Heart right ventricle (tissue), 16 donors: ENCODE data around the gene PRR32. TPM values are rescaled to one million over a fixed set of nuclear protein-coding genes. Genes with fewer than 3 reads are reported as not detected.
A peak's percentile ranks its signal among the peaks of the same experiment; 100 is the strongest.
"Not testable (repeated sequence)": the region's sequence is repeated elsewhere in the genome, so short reads cannot be mapped to it uniquely, and the experiment has no call there.

ENCODE experiments used
- ATAC-seq, 8 donors: fragments of 200-7000 bp; cut with Tn5 transposase; one replicate each; pipeline ENCODE4 v1.9.1; 2020; ENCODE audit warnings: mild to moderate bottlenecking in 8 of 8, moderate library complexity in 8 of 8, moderate number of reproducible peaks in 1 of 8
- DNase-seq, 2 donors: peaks; one replicate each; pipeline ENCODE4 v3.0.0-alpha.2; 2020
- H3K27ac ChIP-seq, 10 donors: fragments of 200-600 bp; sonication (generic) in 2 of 10; one replicate each; pipeline versions ENCODE4 v1.5.0 to v1.8.0; 2020 to 2022; ENCODE audit warnings: mild to moderate bottlenecking in 3 of 10
- H3K27me3 ChIP-seq, 7 donors: fragments of 200-600 bp; one replicate each; pipeline ENCODE4 v1.8.0; 2021 to 2022; ENCODE audit warnings: mild to moderate bottlenecking in 2 of 7
- H3K36me3 ChIP-seq, 9 donors: fragments of 200-600 bp; sonication (generic) in 1 of 9; one replicate each; pipeline versions ENCODE4 v1.5.0 to v1.8.0; 2020 to 2022; ENCODE audit warnings: mild to moderate bottlenecking in 2 of 9
- H3K4me1 ChIP-seq, 9 donors: fragments of 200-600 bp; sonication (generic) in 1 of 9; one replicate each; pipeline versions ENCODE4 v1.5.0 to v1.8.0; 2020 to 2022; ENCODE audit warnings: mild to moderate bottlenecking in 4 of 9
- H3K4me3 ChIP-seq, 10 donors: fragments of 200-600 bp; sonication (generic) in 2 of 10; one replicate each; pipeline versions ENCODE4 v1.5.0 to v1.8.0; 2020 to 2022; ENCODE audit warnings: mild to moderate bottlenecking in 7 of 10, moderate library complexity in 2 of 10
- H3K9me3 ChIP-seq, 11 donors: fragments of 200-600 bp in 10 of 11; sonication (generic) in 2 of 11; one replicate each; pipeline versions ENCODE4 v1.5.0 to v1.8.0; 2013 to 2022; ENCODE audit warnings: mild to moderate bottlenecking in 2 of 11, control low read depth in 1 of 11, moderate library complexity in 1 of 11
- CTCF ChIP-seq, 9 donors: fragments of 200-600 bp; sonication (generic) in 2 of 9; IDR thresholded peaks; one replicate each; pipeline versions ENCODE4 v1.5.0 to v1.8.0; 2021 to 2022; ENCODE audit warnings: antibody characterized with exemption in 9 of 9, mild to moderate bottlenecking in 5 of 9, moderate library complexity in 1 of 9
- WGBS, 2 donors: extraction: QIAGEN DNeasy Blood & Tissue Kit; methylation state at CpG; one replicate each; pipeline ENCODE4 v1.1.7; 2013; ENCODE audit warnings: inconsistent platforms in 1 of 2; 5-methylcytosine and 5-hydroxymethylcytosine counted together
- intact Hi-C, 10 donors: fragments of 100-400 bp; cut with DNase I; formaldehyde crosslinking; loops; one replicate each; pipeline versions ENCODE4 v1.11.1 to v1.14.2; 2022
- long read RNA-seq, 3 donors: library from polyadenylated mRNA; unstranded; transcript quantifications; one replicate each; pipeline ENCODE4 v2.0.0, GENCODE V29; 2020 to 2021
- polyA plus RNA-seq, 2 donors: library from polyadenylated mRNA; stranded (reverse); fragments of 200-250 nt; gene quantifications; one replicate each; pipeline ENCODE4 v1.2.3, GENCODE V29; 2013
- total RNA-seq, 10 donors: library from RNA; stranded (reverse); fragmentation: NEBNext Ultra II Directional in 3 of 10; extraction: Animal tissue kit (Norgen Biotek cat#: 25700) in 3 of 10; gene quantifications; one replicate each; pipeline versions ENCODE4 v1.2.1 to v1.2.4, GENCODE V29; 2021 to 2023
- donor health status: Arrhythmogenic right ventricular cardiomyopathy.
- donor health status: ischemic (EF 13 %, LVEDD 7.1; RV severe dilation, severe dysfunction).
- donor health status: healthy with polysubstance abuse.
- donor health status: DM: no; HTN: yes; CAD: no.
- donor health status: DM: no; HTN: no; CAD: no.
- donor health status: ischemic (EF 25% LVEDD 6.9; RV normal size, moderate dysfunction).
- donor health status: ischemic (EF 25% LVEDD 5.7; RV mildly dilated, moderate dysfunction).
- donor health status: healthy.
- donor health status: DM: yes; HTN: yes; CAD: no.
- donor health status: Ischemic cardiomyopathy.
- donor health status: ischemic (EF 35%, LVEDD 5.7; RV mildly dilated, moderate dysfunction).
- donor health status: nonischemic (EF 11% LVEDD 7.7; RV severe dilation, severe dysfunction).
- donor health status: DM: yes; HTN: yes; CAD: no.
- donor health status: PGD.
- donor health status: ischemic (EF 29% LVEDD 5.4; RV normal size, mild dysfunction).
- donor health status: nonischemic (EF 23%, LVEDD 6.1; RV moderate dilation, normal function).

Gene PRR32, protein sequence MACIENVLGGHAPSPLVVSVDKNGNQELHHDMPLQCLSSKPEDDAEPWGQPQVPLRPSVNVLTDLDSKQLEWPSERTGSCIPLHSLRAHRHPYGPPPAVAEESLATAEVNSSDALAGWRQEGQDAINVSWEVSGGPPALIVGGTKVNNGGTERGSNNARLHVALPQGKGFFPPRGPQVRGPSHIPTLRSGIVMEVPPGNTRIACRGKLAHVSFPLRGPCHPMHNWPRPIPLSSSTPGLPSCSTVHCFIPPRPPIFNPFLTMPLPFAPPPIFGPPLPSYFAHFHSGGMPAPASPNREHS
- total RNA-seq (under 1 TPM in 4 of 10 donors, not detected in 6; 0.24 to 0.46 (median 0.29) TPM), polyA plus RNA-seq (under 1 TPM in 1 of 2 donors, not detected in 1; 0.28 TPM)
- long read RNA-seq, donor 1: 0 reads
- long read RNA-seq, donor 2: 0 reads
- long read RNA-seq, donor 3: 0 reads

GRCh38 chrX:126819429-126819828, at the start of gene PRR32:
TSS of gene PRR32 (plus strand) at chrX:126819729. CDS start at chrX:126819844, 115 bp downstream.
- H3K36me3 ChIP-seq: no peaks in the 10 kb centered on the region
- H3K4me1 ChIP-seq: no peaks in the 10 kb centered on the region
- no peak for TF ChIP-seq CTCF (IDR thresholded peaks at IDR 0.05)
- H3K27me3 ChIP-seq: no peaks in the 10 kb centered on the region
- no peak for ATAC-seq
- peaks cover 0 to 5% (median 0%) of the 10 kb centered on the region in 11 donors for H3K9me3 ChIP-seq
- peak within 1 kb of the TSS in 1 of 10 donors; percentile 40 for H3K27ac ChIP-seq
- no peak for DNase-seq
- no peak within 1 kb of the TSS for H3K4me3 ChIP-seq
- intact Hi-C loops: no loop called here

GRCh38 chrX:126770179-126770578, 49.4 kb upstream of the PRR32 start:
- Histone ChIP-seq H3K27ac (no peak overlapping the region), H3K9me3 (peaks cover 0 to 14% (median 0%) of the 10 kb centered on the region in 11 donors), H3K36me3 (no peaks in the 10 kb centered on the region), H3K4me1 (no peaks in the 10 kb centered on the region), H3K27me3 (no peaks in the 10 kb centered on the region), H3K4me3 (no peak overlapping the region)
- intact Hi-C loops: loop anchor here in 5 of 10 donors (2.0 to 5.0 kb wide), 2 partner anchors 267 to 269 kb away; no protein-coding TSS in a partner anchor
- ATAC-seq (peak in 1 of 8 donors; percentile 63), DNase-seq (no peak)
- peak; percentile 13 to 57 (median 50) for TF ChIP-seq CTCF (IDR thresholded peaks at IDR 0.05)
- 9% methylated on average over 5 of the region's 5 CpGs for WGBS, 2 donors

DNA sequence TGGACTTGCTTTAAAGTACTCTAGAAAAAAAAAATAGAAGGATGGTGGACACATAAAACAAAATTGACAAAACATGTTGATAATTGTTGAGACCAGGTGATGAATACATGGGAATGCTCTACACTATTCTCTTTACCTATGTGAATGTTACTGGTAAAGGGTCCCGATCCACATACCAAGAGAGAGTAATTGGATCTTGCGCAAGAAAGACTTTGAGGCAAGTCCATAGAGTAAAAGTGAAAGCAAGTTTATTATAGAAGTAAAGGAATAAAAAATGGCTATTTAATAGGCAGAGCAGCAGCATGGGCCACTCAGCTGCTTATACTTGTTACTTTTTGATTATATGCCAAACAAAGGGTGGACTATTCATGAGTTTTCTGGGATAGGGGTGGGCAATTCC, 34.0 kb upstream of the PRR32 start:
- WGBS, 2 donors: 100% methylated on average over 2 of the region's 2 CpGs
- intact Hi-C loops: no loop called here

DNA sequence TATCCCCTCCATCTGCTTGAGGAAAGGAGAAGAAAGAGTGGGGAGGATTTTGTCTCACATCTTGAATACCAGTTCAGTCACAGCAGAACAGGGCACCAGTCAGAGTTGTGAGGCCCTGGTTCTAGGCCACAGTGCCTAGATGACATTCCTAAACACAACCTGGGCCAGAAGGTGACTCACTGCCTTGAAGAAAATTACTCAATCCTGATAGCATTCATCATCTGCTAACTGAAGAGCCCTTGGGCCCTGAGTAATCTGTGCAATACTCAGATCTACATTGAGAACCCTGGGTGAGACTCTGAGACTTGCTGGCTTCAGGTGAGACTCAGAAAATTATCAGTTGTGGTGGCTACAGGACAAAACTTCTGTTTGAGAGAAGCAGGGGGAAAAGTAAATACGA, 20.5 kb upstream of the PRR32 start:
- 59 to 87% methylated on average over 1 of the region's 1 CpG for WGBS, 2 donors
- ATAC-seq: no peak
- TF ChIP-seq CTCF (IDR thresholded peaks at IDR 0.05): no peak
- no peak for DNase-seq
- Histone ChIP-seq H3K27ac (no peak overlapping the region), H3K4me3 (no peak overlapping the region), H3K4me1 (no peaks in the 10 kb centered on the region), H3K27me3 (no peaks in the 10 kb centered on the region), H3K36me3 (no peaks in the 10 kb centered on the region), H3K9me3 (no peaks in the 10 kb centered on the region)
- intact Hi-C loops: no loop called here

More for the DNA sequence above, 34.0 kb upstream of the PRR32 start:
- Histone ChIP-seq H3K36me3 (no peaks in the 10 kb centered on the region), H3K4me1 (no peaks in the 10 kb centered on the region), H3K4me3 (no peak overlapping the region), H3K9me3 (no peaks in the 10 kb centered on the region), H3K27ac (no peak overlapping the region), H3K27me3 (no peaks in the 10 kb centered on the region)
- no peak for DNase-seq
- no peak for ATAC-seq
- no peak for TF ChIP-seq CTCF (IDR thresholded peaks at IDR 0.05)

DNA sequence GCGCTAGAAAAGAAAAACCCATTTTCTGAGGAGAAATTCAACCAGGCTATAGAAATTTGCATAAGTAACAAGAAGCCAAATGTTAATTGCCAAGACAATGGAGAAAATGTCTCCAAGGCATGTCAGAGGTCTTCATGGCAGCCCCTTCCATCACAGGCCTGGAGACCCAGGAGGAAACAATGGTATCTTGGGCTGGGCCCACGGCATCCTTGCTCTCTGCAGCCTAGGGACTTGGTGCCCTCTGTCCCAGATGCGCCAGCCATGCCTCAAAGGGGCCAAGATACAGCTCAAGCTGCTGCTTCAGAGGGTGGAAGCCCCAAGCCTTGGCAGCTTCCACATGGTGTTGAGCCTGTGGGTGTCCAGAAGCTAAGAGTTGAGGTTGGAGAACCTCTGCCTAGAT, 12.7 kb upstream of the PRR32 start:
- H3K36me3 ChIP-seq: not testable (repeated sequence)
- peaks cover 0 to 27% (median 0%) of the 10 kb centered on the region in 11 donors for H3K9me3 ChIP-seq

More for the DNA sequence above, 12.7 kb upstream of the PRR32 start:
- H3K4me1 ChIP-seq, intact Hi-C loops, ATAC-seq, H3K27ac ChIP-seq, H3K27me3 ChIP-seq, DNase-seq, H3K4me3 ChIP-seq: not testable (repeated sequence)
- WGBS, 2 donors: 78 to 79% methylated on average over 3 of the region's 3 CpGs
